ACHN (cell line): ENCODE results near the gene SRGAP1.
A peak's percentile ranks its signal among the peaks of the same experiment; 100 is the strongest.
"Not testable (repeated sequence)": the region's sequence is repeated elsewhere in the genome, so short reads cannot be mapped to it uniquely, and the experiment has no call there.

Experiments used
- DNase-seq: peaks from one replicate; pipeline ENCODE4 v3.0.0-alpha.2; 2015
- in situ Hi-C: cut with HindIII; loops from 2 replicates; pipeline ENCODE4 v1.10.0; 2017; ENCODE audit warnings: low sequenced_read_pairs, low pct_ligation_motif_present, low pct_unique_long_range_greater_than_20kb

SRGAP1 gene

GRCh38 chr12:64006211-64006825 lies 161.8 kb downstream of the SRGAP1 start:
- in situ Hi-C loops: no loop called here

GRCh38 chr12:64007853-64008252 lies 163.4 kb downstream of the SRGAP1 start:
- in situ Hi-C loops: no loop called here
- DNase-seq: peak; percentile 18

More at GRCh38 chr12:64006211-64006825, 161.8 kb downstream of the SRGAP1 start:
- DNase-seq: no peak

GRCh38 chr12:64008596-64008995 lies 164.1 kb downstream of the SRGAP1 start:
- DNase-seq: peak; percentile 69
- in situ Hi-C loops: no loop called here

- in situ Hi-C loops: no loop called here
- DNase-seq: peak; percentile 45
Measured at GRCh38 chr12:64009321-64010068, 165.0 kb downstream of the SRGAP1 start.

- peak; percentile 98 for DNase-seq
- in situ Hi-C loops: no loop called here
Measured at GRCh38 chr12:64010069-64010686, 165.7 kb downstream of the SRGAP1 start.

DNA sequence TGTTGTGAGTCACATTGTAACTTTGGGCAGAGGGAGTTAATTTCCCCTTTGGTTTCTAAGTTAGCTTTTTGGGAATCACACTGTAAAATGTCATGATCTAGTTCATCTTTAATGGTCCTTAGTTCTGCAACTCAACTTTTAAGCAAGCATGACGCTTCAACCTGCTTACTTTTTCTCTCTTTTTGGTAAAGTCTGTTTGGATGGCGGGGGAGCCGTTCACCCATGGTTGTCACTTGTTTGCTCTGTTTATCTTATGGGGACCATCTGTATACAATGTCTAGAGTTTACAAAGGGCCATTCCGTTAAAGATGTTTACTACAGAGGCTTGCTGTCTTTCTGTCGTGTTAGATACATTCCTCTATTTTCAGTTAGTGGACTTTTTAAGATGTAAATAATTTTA lies 172.0 kb downstream of the SRGAP1 start:
- in situ Hi-C loops: no loop called here
- DNase-seq: no peak

DNA sequence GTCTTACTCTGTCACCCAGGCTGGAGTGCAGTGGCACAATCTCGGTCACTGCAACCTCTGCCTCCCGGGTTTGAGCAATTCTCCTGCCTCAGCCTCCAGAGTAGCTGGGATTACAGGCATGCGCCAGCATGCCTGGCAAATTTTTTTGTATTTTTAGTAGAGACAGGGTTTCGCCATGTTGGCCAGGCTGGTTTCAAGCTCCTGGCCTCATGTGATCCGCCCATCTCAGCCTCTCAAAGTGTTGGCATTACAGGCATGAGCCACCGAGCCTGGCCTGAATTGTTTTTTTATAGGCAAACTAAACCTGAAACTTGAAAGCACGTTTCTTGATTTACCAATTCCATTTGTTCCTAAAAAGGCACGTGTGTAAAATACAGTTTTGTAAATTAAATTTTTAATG lies 173.6 kb downstream of the SRGAP1 start:
- DNase-seq, in situ Hi-C loops: not testable (repeated sequence)

DNA sequence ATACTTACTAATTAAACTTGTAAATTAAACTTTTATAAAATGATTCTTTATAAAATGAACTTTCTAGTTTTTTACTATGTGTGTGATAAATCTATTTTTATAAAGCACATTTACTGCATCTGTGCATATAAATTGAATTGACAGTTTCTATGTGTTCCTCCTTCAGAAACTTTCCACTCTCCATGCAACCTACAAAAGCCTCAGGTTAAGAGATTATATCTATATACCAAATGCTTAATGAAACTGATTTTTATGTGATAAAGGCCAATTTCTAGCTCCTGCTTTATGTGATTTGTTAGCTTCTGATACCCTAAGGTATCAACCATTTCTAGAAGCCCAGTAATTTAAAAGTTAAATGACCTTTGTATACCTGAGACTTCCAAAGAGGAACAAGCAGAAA lies 174.0 kb downstream of the SRGAP1 start:
- DNase-seq: no peak

DNA sequence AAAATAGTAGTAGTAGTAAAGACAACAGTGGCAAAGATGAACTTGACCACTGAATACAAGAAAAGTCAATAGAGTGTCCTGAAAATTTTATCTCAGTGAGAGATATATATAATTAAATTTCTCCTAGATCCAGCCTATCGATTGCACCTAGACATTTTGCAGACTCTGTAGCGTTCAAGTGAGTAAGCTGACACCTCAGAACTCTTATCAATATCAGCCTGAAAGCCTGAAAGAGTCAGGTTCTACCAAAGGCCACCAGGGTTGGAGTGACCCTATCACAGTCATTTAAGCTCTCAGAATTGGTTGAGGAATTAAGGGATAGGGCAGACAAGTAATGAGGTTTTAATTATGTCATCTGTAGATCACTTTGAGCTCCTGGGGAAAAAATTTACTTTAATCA lies 174.6 kb downstream of the SRGAP1 start:
- in situ Hi-C loops: no loop called here
- no peak for DNase-seq

More for the DNA sequence above, 174.0 kb downstream of the SRGAP1 start:
- in situ Hi-C loops: no loop called here

DNA sequence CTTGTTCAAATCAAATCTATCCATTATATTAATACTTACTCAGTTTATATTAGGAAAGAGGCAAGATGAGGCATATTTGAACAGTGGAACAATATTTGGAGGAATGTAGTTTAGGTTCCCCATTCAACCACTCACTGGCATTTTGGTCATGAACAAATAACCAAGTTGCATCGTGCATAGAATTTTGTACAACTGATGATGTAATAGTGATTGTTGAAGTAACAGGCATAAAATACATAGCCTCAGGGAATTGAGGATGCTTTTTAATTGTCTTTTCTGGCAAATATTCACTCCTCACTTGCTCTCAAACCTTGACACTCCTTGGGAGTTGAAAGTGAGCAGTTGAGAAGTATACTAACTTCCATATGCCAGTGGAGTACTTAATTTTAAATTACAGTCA lies 175.2 kb downstream of the SRGAP1 start:
- DNase-seq: no peak
- in situ Hi-C loops: no loop called here

DNA sequence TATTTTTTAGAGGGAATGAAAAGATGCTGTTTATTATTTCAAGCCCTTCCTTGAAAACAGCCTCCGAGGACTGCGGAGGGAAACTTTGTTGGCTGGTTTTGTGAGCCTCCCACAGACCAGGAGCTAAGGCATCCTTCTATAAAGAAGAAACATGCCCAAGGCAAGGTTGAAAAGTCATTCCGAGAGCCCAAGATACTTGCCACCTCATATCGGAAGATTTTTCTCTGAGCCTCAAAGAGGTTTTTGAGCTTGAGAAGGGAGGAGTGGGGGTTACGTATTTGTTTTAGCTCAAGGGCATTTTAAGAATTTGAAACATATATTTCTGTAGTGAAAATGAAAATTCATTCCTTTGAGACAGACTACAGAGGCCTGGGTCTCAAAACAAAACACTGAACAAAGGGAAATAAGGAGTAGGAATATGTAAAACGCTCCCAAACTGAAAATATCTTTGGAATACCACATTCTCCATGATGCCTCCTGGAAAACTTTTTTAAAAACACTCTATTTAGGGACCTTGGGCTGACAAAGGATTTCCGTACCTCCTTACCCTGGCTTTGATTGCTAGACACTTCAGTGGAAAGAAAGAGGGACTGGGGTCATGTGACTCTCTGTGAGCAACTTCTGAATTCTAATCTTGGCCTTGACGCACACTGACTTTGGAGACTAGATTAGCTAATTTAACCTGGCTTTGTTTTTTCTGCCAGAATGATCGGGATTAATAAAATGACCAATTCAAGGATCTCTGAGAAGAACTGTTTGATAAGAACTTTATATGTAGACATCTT lies 180.9 kb downstream of the SRGAP1 start:
- in situ Hi-C loops: no loop called here
- DNase-seq: no peak

GRCh38 chr12:64027311-64027710 lies 182.8 kb downstream of the SRGAP1 start:
- no peak for DNase-seq
- in situ Hi-C loops: no loop called here

DNA sequence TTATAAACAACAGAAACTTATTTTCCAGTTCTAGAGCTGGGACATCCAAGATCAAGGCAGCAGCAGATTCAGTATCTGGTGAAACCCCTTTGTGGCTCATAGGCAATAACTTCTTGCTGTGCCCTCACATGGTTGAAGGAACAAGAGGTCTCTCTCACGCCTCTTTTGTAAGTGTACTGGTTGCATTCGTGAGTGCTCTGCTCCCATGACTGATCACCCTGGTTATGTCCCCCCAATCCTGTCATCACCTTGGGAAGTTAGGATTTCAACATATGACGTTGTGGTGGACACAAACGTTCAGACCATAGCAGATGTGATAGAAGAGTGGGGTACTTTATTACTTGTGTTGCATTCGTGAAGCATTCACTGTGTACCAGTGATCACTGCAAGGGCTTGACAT lies 184.0 kb downstream of the SRGAP1 start:
- DNase-seq: no peak

DNA sequence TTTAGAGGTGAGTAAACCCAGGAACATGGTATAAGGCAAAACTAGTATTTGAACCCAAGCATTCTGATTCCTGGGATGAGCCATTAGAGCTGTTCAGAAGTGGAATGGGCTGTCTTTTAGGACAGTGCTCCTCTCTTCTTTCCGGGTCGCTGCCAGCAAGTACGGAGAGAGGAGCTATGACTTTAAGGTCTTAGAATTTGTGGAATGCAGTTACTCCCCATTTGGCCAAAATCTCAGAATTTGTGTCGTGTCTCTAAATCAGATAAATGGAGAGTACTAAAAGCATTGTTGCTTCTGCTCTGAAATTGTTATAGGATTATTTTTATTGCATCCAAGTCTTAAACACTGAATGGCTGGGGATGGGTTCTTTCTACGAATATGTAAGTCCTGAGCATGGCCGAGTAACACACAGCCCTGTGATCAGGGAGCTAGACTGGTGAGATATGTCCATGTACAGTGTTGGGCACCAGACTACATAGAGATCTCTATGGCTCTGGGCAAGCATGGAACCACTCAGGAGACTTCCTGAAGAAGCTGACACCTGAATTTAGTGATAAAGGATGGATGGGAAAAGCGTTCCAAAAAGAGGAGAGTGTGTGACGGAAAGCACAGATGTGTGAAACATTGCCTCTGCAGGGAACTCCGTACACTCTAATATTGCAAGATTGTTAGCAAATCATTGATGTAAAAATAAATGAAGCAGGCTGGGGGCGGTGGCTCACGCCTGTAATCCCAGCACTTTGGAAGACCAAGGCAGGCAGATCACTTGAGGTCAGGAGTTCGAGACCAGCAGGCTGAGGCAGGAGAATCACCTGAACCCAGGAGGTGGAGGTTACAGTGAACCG lies 184.7 kb downstream of the SRGAP1 start:
- no peak for DNase-seq
- in situ Hi-C loops: no loop called here

More for the DNA sequence above, 184.0 kb downstream of the SRGAP1 start:
- in situ Hi-C loops: no loop called here

DNA sequence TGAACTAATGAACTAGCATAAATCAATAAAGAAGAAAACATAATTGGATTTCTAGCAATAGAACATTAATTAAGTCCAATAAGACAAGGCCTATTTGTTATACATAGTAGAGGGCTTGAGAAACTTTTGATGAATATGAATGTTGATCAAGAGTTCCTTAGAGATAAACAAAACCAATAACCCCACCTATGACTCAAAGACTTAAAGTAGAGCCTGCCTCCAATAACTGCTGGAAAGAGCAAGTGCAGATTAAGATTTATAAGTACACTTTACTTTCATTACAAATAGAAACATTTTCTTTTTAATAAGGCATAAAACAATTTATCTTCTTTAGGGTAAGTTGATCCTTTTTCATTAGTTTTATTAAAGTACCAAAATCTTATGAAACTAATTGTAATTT lies 185.7 kb downstream of the SRGAP1 start:
- no peak for DNase-seq
- in situ Hi-C loops: no loop called here

GRCh38 chr12:64034056-64034455 lies 189.6 kb downstream of the SRGAP1 start:
- in situ Hi-C loops, DNase-seq: not testable (repeated sequence)

- in situ Hi-C loops: no loop called here
- DNase-seq: no peak
Measured at GRCh38 chr12:64034901-64035576, 190.5 kb downstream of the SRGAP1 start.

- no peak for DNase-seq
- in situ Hi-C loops: no loop called here
Measured at GRCh38 chr12:64036414-64036813, 191.9 kb downstream of the SRGAP1 start.
